HG02981 (cell line): ENCODE data around the gene ABCC9.

Experiments used
- ATAC-seq: cut with Tn5 transposase; IDR thresholded peaks from one replicate; pipeline ENCODE4 v1.9.1; 2021; ENCODE audit warnings: mild to moderate bottlenecking, moderate library complexity; ENCODE audit not compliant: unreplicated experiment

ABCC9 gene

GRCh38 chr12:21940549-21941505, at the start of gene ABCC9:
Gene ABCC9, minus strand, starts transcription at chr12:21941426. Its CDS starts 4,752 bp downstream, at chr12:21936674.
- ATAC-seq, result no peak

- ATAC-seq, result no peak
Observed at GRCh38 chr12:21989819-21990412, 48.7 kb upstream of the ABCC9 start.

GRCh38 chr12:21988619-21989018, 47.4 kb upstream of the ABCC9 start:
- no peak for ATAC-seq

- no peak for ATAC-seq
Observed at GRCh38 chr12:21987755-21988154, 46.5 kb upstream of the ABCC9 start.

- ATAC-seq, result no peak
Observed at GRCh38 chr12:21985155-21985554, 43.9 kb upstream of the ABCC9 start.

GRCh38 chr12:21984375-21984774, 43.1 kb upstream of the ABCC9 start:
- ATAC-seq, result no peak

GRCh38 chr12:21983095-21983494, 41.9 kb upstream of the ABCC9 start:
- ATAC-seq, result no peak

- ATAC-seq, result no peak
Observed at GRCh38 chr12:21980544-21980943, 39.3 kb upstream of the ABCC9 start.

GRCh38 chr12:21975293-21975692, 34.1 kb upstream of the ABCC9 start:
- no peak for ATAC-seq

- ATAC-seq, result no peak
Observed at GRCh38 chr12:21973221-21973620, 32.0 kb upstream of the ABCC9 start.

- ATAC-seq, result no peak
Observed at GRCh38 chr12:21972055-21972454, 30.8 kb upstream of the ABCC9 start.

GRCh38 chr12:21971344-21971743, 30.1 kb upstream of the ABCC9 start:
- no peak for ATAC-seq

- no peak for ATAC-seq
Observed at GRCh38 chr12:21962821-21963220, 21.6 kb upstream of the ABCC9 start.

- ATAC-seq, result no peak
Observed at GRCh38 chr12:21962236-21962635, 21.0 kb upstream of the ABCC9 start.

GRCh38 chr12:21950649-21951048, 9.4 kb upstream of the ABCC9 start:
- ATAC-seq, result no peak

- ATAC-seq, result no peak
Observed at GRCh38 chr12:21949036-21949435, 7.8 kb upstream of the ABCC9 start.

GRCh38 chr12:21946983-21947382, 5.8 kb upstream of the ABCC9 start:
- ATAC-seq, result no peak

GRCh38 chr12:21945002-21945401, 3.8 kb upstream of the ABCC9 start:
- no peak for ATAC-seq

- no peak for ATAC-seq
Observed at GRCh38 chr12:21942377-21942703, 1.1 kb upstream of the ABCC9 start.

GRCh38 chr12:21941506-21942376, 515 bp upstream of the ABCC9 start:
- no peak for ATAC-seq

- ATAC-seq, result no peak
Observed at GRCh38 chr12:21939435-21939834, 1.8 kb downstream of the ABCC9 start.
